Measurements from ENCODE around the gene GP1BB. TPM values are rescaled to one million over a fixed set of nuclear protein-coding genes. Genes with fewer than 3 reads are reported as not detected.

GP1BB gene
- total RNA-seq, 4 donors from 2014 or later: 1.4 to 3.5 (median 2.3) TPM; not detected in 1

DNA sequence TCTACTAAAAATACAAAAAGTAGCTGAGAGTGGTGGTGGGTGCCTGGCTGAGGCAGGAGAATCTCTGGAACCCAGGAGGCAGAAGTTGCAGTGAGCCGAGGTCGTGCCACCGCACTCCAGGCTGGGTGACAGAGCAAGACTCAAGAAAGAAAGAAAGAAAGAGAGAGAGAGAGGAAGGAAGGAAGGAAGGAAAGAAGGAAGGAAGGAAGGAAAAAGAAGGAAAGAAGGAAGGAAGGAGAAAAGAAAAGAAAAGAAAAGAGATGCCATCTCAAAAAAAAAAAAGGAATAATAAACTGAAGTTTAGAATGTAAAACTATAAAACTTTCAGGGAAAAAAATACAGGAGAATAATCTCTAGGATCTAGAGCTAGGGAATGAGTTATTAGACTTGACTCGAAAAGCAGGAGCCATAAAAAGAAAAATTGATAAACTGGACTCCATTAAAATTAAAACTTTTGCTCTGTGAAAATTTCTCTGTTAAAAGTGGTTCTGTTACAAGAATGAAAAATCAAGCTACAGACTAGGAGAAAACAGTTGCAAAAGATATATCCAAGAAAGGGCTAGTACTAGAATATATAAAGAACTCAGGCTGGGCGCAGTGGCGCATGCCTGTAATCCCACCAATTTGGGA is 22.4 kb upstream of the GP1BB start:
- H3K36me3 ChIP-seq: no peaks in the 10 kb centered on the region
- H3K9me3 ChIP-seq: no peaks in the 10 kb centered on the region
- no peak overlapping the region for H3K4me3 ChIP-seq
- TF ChIP-seq POLR2A (IDR thresholded peaks at IDR 0.05): no peak
- TF ChIP-seq, protein P1, sequence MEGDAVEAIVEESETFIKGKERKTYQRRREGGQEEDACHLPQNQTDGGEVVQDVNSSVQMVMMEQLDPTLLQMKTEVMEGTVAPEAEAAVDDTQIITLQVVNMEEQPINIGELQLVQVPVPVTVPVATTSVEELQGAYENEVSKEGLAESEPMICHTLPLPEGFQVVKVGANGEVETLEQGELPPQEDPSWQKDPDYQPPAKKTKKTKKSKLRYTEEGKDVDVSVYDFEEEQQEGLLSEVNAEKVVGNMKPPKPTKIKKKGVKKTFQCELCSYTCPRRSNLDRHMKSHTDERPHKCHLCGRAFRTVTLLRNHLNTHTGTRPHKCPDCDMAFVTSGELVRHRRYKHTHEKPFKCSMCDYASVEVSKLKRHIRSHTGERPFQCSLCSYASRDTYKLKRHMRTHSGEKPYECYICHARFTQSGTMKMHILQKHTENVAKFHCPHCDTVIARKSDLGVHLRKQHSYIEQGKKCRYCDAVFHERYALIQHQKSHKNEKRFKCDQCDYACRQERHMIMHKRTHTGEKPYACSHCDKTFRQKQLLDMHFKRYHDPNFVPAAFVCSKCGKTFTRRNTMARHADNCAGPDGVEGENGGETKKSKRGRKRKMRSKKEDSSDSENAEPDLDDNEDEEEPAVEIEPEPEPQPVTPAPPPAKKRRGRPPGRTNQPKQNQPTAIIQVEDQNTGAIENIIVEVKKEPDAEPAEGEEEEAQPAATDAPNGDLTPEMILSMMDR (IDR thresholded peaks at IDR 0.05 in 4 of 5, conservative IDR thresholded peaks at IDR 0.05 in 1 of 5): no peak
- H3K4me1 ChIP-seq: no peaks in the 10 kb centered on the region
- H3K27ac ChIP-seq: no peak overlapping the region
- no peaks in the 10 kb centered on the region for H3K27me3 ChIP-seq
- DNase-seq (no peak), ATAC-seq (no peak)
- in situ Hi-C loops (cut with MboI; ENCODE audit: low sequenced_read_pairs in 4 of 4) (no loop called here), intact Hi-C loops (cut with DNase I; ENCODE audit: low total_unique reads) (no loop called here)

DNA sequence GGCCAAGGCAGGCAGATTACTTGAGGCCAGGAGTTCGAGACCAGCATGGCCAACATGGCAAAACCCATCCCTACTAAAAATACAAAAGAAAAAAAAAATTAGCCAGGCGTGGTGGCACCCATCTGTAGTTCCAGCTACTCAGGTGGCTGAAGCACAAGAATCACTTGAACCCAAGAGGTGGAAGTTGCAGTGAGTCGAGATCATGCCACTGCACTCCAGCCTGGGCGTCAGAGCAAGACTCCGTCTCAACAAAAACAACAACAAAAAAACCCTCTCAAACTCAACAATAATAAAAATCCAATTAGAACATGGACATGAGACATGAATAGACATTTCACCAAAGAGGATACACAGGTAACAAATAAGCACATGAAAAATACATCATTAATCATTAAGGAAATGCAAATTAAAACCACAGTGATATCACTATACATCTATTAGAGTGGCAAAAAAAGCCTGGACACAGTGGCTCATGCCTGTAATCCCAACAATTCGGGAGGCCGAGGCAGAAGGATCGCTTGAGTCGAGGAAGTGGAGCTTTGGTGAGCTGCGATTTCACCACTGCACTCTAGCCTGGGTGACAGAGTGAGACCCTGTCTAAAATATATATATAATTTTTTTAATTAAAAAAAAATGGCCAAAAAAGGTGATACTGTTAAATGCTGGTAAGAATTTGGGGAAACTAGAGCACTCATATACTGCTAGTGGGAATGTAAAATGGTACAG is 21.8 kb upstream of the GP1BB start:
- in situ Hi-C loops (cut with MboI; ENCODE audit: low sequenced_read_pairs in 4 of 4) (no loop called here), intact Hi-C loops (cut with DNase I; ENCODE audit: low total_unique reads) (no loop called here)
- ATAC-seq (no peak), DNase-seq (no peak)
- Histone ChIP-seq H3K4me1 (no peaks in the 10 kb centered on the region), H3K4me3 (no peak overlapping the region), H3K27me3 (no peaks in the 10 kb centered on the region), H3K27ac (no peak overlapping the region), H3K36me3 (no peaks in the 10 kb centered on the region), H3K9me3 (no peaks in the 10 kb centered on the region)
- TF ChIP-seq, protein P1 (IDR thresholded peaks at IDR 0.05 in 4 of 5, conservative IDR thresholded peaks at IDR 0.05 in 1 of 5): no peak
- no peak for TF ChIP-seq POLR2A (IDR thresholded peaks at IDR 0.05)

DNA sequence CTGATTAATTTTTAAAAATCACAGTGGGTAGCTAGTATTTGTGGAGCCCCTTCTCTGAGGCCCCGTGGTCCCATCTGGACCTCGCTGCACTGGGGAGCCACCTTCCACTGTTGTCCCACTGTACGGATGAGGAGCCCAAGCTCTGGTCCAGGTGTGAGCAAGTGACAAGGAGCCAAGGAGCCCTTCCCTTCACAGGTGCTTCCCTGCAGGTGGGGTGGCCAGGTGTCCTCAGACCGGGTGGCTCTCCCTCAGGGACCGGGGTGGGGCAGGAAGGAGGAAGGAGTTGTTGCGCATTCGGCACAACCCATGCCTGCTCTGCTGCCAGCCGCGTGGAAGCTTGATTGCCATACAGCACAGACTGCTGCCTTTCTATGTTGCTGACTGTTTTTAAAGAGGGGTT is 19.5 kb upstream of the GP1BB start:
- ATAC-seq: no peak
- Histone ChIP-seq H3K27me3 (no peaks in the 10 kb centered on the region), H3K4me3 (no peak overlapping the region), H3K36me3 (no peaks in the 10 kb centered on the region), H3K4me1 (peaks cover 9% of the 10 kb centered on the region in 2 donors), H3K9me3 (no peaks in the 10 kb centered on the region), H3K27ac (no peak overlapping the region)
- intact Hi-C loops (cut with DNase I; ENCODE audit: low total_unique reads) (no loop called here), in situ Hi-C loops (cut with MboI; ENCODE audit: low sequenced_read_pairs in 4 of 4) (no loop called here)
- TF ChIP-seq, protein P1 (IDR thresholded peaks at IDR 0.05 in 4 of 5, conservative IDR thresholded peaks at IDR 0.05 in 1 of 5): no peak
- TF ChIP-seq POLR2A (IDR thresholded peaks at IDR 0.05): no peak
- DNase-seq: no peak

DNA sequence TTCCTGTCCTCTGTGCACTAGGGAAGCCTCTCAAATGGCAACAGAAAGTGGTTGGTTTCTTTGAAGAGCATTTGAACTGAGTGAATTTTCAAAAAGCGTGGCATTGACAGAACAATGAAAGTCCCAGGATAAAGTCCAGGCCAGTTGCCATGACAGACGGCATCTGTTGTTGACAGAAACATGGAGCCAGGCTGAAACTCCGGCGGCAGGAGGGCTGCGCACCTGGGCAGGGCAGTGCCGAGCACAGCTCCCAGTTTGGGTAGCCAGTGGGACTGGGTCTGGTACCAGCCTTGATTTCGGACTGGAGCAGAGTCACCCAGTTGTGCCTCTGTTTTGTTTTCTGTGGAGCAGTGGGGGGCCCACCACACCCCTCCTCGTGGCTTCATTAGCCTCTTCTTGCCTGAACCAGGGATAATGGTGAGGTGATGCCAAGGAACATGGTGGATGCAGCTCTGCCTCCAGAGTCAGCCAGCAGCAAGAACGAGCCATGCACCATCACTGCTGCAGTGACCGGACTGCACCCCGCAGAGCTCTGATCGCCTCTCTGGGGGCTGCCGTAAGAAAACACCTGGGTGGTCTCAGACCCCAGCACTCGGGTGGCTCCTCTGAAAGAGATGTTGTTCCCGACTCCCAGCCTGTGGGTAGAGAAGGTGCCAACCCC is 18.9 kb upstream of the GP1BB start:
- no peaks in the 10 kb centered on the region for H3K27me3 ChIP-seq
- H3K4me3 ChIP-seq: no peak overlapping the region
- peaks cover 13 to 14% of the 10 kb centered on the region in 2 donors for H3K4me1 ChIP-seq
- DNase-seq: no peak
- ATAC-seq: no peak
- TF ChIP-seq, protein P1 (IDR thresholded peaks at IDR 0.05 in 4 of 5, conservative IDR thresholded peaks at IDR 0.05 in 1 of 5): no peak
- no peak for TF ChIP-seq POLR2A (IDR thresholded peaks at IDR 0.05)
- no peaks in the 10 kb centered on the region for H3K36me3 ChIP-seq
- no peak overlapping the region for H3K27ac ChIP-seq
- no peaks in the 10 kb centered on the region for H3K9me3 ChIP-seq
- intact Hi-C loops (cut with DNase I; ENCODE audit: low total_unique reads): no loop called here
- in situ Hi-C loops (cut with MboI; ENCODE audit: low sequenced_read_pairs in 4 of 4): no loop called here
